Spinal cord (tissue), 10 donors: ENCODE measurements around the gene FCN3. TPM values are rescaled to one million over a fixed set of nuclear protein-coding genes. Genes with fewer than 3 reads are reported as not detected.

Source experiments
- DNase-seq, 6 donors: peaks; one replicate each; pipeline versions ENCODE4 v3.0.0 to v3.0.0-alpha.2; 2013 to 2015; ENCODE audit warnings: low spot score in 6 of 6, low read depth in 4 of 6
- H3K27ac ChIP-seq: one replicate; pipeline ENCODE4 v1.5.1; 2013; ENCODE audit warnings: low read depth, low read length, control low read depth
- H3K27me3 ChIP-seq: one replicate; pipeline ENCODE4 v1.6.1; 2013; ENCODE audit warnings: low read length; ENCODE audit not compliant: control insufficient read depth, insufficient read depth
- H3K36me3 ChIP-seq: one replicate; pipeline ENCODE4 v1.6.1; 2013; ENCODE audit warnings: low read length; ENCODE audit not compliant: control insufficient read depth, insufficient read depth
- H3K4me1 ChIP-seq: one replicate; pipeline ENCODE4 v1.6.1; 2013; ENCODE audit warnings: low read length; ENCODE audit not compliant: control insufficient read depth, insufficient read depth
- H3K4me3 ChIP-seq: one replicate; pipeline ENCODE4 v1.5.1; 2013; ENCODE audit warnings: low read depth, low read length, control low read depth
- H3K9me3 ChIP-seq: one replicate; pipeline ENCODE4 v1.6.1; 2013; ENCODE audit warnings: low read length; ENCODE audit not compliant: control insufficient read depth, insufficient read depth
- WGBS: methylation state at CpG from one replicate; pipeline ENCODE4 v1.1.5; 2013; ENCODE audit warnings: missing lambda C conversion rate; ENCODE audit not compliant: insufficient coverage; 5-methylcytosine and 5-hydroxymethylcytosine counted together
- polyA plus RNA-seq, 2 donors: library from polyadenylated mRNA; unstranded; fragments of 120-200 nt; gene quantifications; one replicate each; pipeline ENCODE4 v1.2.1, GENCODE V29; 2013; ENCODE audit not compliant: insufficient read length in 2 of 2
- total RNA-seq, 2 donors: library from RNA; depleted of rRNA in 1 of 2; stranded (reverse); fragments of 120-200 nt in 1 of 2; fragments of >200 nt in 1 of 2; gene quantifications; one replicate each; pipeline versions ENCODE4 v1.2.3 to v1.2.4, GENCODE V29; 2013 to 2014
- donor health status: healthy.

FCN3 gene
- total and polyA plus RNA-seq, 4 donors: 0.27 to 0.44 TPM; not detected in 2

- Histone ChIP-seq H3K4me1 (no peaks in the 10 kb centered on the region), H3K4me3 (no peak overlapping the region), H3K27me3 (peaks cover 6% of the 10 kb centered on the region), H3K9me3 (no peaks in the 10 kb centered on the region), H3K36me3 (peaks cover 24% of the 10 kb centered on the region), H3K27ac (no peak overlapping the region)
- DNase-seq: no peak
- 100% methylated on average over 2 of the region's 5 CpGs for WGBS
These were observed 31.0 kb downstream of the FCN3 start for GRCh38 chr1:27343639-27344025.

- no peak for DNase-seq
- WGBS: 66% methylated on average over 30 of the region's 31 CpGs
- Histone ChIP-seq H3K4me1 (no peaks in the 10 kb centered on the region), H3K4me3 (no peak overlapping the region), H3K9me3 (no peaks in the 10 kb centered on the region), H3K27ac (no peak overlapping the region), H3K36me3 (peaks cover 26% of the 10 kb centered on the region), H3K27me3 (peaks cover 4% of the 10 kb centered on the region)
These were observed 31.6 kb downstream of the FCN3 start for GRCh38 chr1:27342778-27343638.

DNA sequence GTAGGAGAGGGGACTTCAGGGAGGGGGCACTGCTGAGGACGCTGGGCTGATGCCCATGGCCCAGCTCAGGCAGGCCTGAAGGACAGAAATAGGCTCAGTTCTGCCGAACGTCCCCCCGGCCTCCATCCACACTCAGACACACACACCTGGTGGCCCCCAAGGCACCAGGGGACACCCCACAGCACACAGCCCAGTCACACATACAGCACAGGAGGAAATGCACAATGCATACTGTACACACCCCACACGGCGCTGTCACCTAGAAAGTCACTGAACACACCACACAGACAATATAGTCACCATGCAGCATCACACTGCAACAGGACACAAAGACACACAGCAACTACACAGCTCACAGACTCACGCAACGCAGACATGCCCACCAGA, 32.2 kb downstream of the FCN3 start:
- H3K36me3 ChIP-seq: peaks cover 32% of the 10 kb centered on the region
- WGBS: 86% methylated on average over 8 of the region's 8 CpGs

DNA sequence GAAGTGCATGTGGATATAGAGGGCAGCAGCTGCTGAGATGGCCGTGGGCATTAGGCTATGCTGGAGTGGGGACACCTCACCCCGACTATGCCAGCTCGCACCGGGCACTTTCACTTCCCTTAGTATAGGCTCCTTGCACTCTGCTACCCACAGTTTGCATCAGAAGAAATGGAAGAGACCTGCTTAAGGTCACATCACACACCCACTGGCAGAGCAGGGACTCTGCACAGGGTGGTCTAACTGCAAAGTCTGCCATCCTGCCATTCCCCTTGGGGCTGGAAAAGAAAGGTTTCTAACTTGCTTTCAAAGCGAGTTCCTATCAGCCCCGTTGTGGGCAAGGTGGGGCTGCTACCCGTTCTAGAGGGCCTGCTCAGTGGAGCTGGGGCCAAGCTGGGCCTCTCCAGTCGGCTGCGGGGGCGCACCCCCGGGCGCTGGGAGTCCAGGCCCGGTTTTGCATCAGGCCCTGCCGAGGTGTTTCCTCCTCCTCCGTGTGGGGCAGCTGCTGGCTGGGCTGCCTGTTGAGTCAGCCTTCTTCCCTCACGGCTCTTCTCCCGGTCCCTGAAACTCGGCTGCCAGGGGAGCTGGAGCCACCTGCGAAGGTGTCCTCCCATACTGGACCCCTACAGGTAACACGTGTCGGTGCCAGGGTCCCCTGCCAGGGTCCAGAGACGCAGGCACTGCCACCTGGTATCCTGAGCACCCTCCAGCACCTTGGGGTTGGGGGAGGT, 32.9 kb downstream of the FCN3 start, which contains the start of gene SYTL1:
TSS of gene SYTL1 (plus strand) at position 498 of the 728 bp plus-strand sequence. CDS start 3,313 bp downstream, outside the sequence.
- Histone ChIP-seq H3K36me3 (peaks cover 37% of the 10 kb centered on the region), H3K4me1 (no peaks in the 10 kb centered on the region), H3K4me3 (no peak within 1 kb of the TSS), H3K27me3 (no peaks in the 10 kb centered on the region), H3K27ac (no peak within 1 kb of the TSS), H3K9me3 (no peaks in the 10 kb centered on the region)
- 24% methylated on average over 17 of the region's 22 CpGs for WGBS
- DNase-seq: no peak

More for the DNA sequence above, 32.2 kb downstream of the FCN3 start:
- H3K9me3 ChIP-seq: no peaks in the 10 kb centered on the region
- DNase-seq: no peak
- no peaks in the 10 kb centered on the region for H3K27me3 ChIP-seq
- no peak overlapping the region for H3K4me3 ChIP-seq
- no peak overlapping the region for H3K27ac ChIP-seq
- no peaks in the 10 kb centered on the region for H3K4me1 ChIP-seq

DNA sequence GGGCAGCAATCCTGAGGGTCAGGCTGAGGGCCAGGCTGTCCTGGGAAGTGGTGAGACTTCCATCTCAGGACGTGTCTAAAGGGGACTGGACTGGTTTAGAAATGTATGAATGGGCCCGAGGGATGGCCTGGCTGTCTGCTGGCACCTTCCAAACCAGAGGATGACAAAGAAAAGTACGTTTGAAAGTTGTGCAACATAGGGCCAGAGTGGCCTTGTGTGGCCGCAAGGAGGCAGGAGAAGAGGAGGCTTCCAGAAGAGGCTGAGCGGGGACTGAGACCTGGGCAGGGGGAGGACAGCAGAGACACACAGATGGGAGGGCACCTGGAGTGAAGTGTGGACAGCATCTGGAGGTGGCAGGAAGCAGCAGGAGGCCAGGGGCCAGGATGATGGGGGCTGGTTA, 35.4 kb downstream of the FCN3 start:
- WGBS: 70% methylated on average over 5 of the region's 5 CpGs
- no peaks in the 10 kb centered on the region for H3K9me3 ChIP-seq
- H3K36me3 ChIP-seq: peaks cover 62% of the 10 kb centered on the region
- H3K4me3 ChIP-seq: no peak overlapping the region
- no peak for DNase-seq
- no peak overlapping the region for H3K27ac ChIP-seq
- no peaks in the 10 kb centered on the region for H3K27me3 ChIP-seq
- H3K4me1 ChIP-seq: no peaks in the 10 kb centered on the region

DNA sequence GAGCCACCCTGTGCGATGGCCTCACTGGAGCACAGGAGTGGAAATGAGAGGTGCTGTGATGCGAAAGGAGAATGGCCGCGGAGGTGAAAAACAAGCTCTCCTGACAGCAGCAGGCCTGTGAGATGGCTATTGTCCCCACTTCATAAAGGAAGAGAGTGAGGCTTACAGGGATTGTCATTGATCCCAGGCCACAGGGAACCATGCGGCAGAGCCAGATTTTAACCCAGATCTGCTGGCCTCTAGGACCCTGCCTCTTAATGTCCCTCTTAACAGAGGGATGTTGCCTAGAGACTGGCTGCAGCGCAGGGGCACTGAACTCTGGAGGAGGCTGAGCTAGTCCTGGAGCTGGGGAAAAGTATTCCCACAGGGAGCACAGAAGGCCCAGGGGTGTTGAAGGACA, 35.9 kb downstream of the FCN3 start:
- WGBS: 69% methylated on average over 6 of the region's 6 CpGs
- Histone ChIP-seq H3K4me3 (no peak overlapping the region), H3K36me3 (peaks cover 66% of the 10 kb centered on the region), H3K9me3 (no peaks in the 10 kb centered on the region), H3K27ac (no peak overlapping the region), H3K27me3 (no peaks in the 10 kb centered on the region), H3K4me1 (no peaks in the 10 kb centered on the region)
- no peak for DNase-seq

DNA sequence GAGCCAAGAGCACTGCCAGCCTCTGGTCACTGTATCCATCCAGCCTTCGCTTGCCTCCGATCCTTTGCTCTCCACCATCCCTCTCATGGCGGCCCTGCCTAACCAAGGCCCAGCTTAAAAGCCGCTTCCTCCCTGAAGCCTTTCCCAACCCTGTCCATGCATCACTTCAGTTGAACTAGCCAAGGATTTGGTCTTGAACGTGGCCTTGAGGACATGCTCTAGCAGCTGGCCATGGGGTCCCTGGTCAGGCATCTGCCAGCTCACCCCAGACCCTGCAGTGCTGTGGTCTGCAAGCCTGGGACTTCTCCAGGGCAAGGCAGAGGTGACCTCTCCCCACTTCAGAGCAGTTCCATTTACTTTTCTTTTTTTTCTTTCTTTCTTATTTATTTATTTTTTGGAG, 37.9 kb downstream of the FCN3 start:
- H3K4me1 ChIP-seq: no peaks in the 10 kb centered on the region
- 95% methylated on average over 5 of the region's 5 CpGs for WGBS
- H3K9me3 ChIP-seq: no peaks in the 10 kb centered on the region
- no peak overlapping the region for H3K4me3 ChIP-seq
- no peak overlapping the region for H3K27ac ChIP-seq
- no peaks in the 10 kb centered on the region for H3K27me3 ChIP-seq
- DNase-seq: no peak
- H3K36me3 ChIP-seq: peaks cover 76% of the 10 kb centered on the region

GRCh38 chr1:27335506-27336422, 38.9 kb downstream of the FCN3 start:
- 91% methylated on average over 10 of the region's 17 CpGs for WGBS
- peaks cover 80% of the 10 kb centered on the region for H3K36me3 ChIP-seq

DNA sequence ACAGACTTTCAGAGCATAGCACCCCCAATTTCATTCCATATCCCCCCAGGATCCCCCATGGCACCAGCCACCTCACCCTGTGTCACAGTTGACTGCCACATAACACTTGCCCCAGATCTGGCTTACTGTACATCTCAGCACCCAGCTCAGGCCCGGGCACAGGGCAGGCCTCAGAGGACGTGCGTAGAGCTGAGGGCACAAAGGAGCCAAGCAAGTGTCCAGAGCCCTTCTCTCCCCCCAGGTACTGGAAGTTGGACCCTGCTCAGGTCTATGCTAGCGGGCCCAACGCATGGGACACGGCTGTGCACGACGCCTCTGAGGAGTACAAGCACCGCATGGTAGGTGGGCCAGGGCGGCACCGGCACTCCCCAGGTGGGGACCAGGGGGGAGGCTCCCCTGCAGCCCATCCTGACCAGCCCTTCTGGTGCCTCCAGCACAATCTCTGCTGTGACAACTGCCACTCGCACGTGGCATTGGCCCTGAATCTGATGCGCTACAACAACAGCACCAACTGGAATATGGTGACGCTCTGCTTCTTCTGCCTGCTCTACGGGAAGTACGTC, 40.8 kb downstream of the FCN3 start:
- Histone ChIP-seq H3K4me3 (no peak overlapping the region), H3K4me1 (no peaks in the 10 kb centered on the region), H3K27ac (no peak overlapping the region), H3K9me3 (no peaks in the 10 kb centered on the region), H3K27me3 (no peaks in the 10 kb centered on the region), H3K36me3 (peaks cover 82% of the 10 kb centered on the region)
- no peak for DNase-seq
- 96% methylated on average over 17 of the region's 17 CpGs for WGBS

More at GRCh38 chr1:27335506-27336422, 38.9 kb downstream of the FCN3 start:
- Histone ChIP-seq H3K27ac (no peak overlapping the region), H3K27me3 (no peaks in the 10 kb centered on the region), H3K9me3 (no peaks in the 10 kb centered on the region), H3K4me1 (no peaks in the 10 kb centered on the region), H3K4me3 (no peak overlapping the region)
- DNase-seq: no peak
